ENCODE measurements around the gene NCAM1.

DNA sequence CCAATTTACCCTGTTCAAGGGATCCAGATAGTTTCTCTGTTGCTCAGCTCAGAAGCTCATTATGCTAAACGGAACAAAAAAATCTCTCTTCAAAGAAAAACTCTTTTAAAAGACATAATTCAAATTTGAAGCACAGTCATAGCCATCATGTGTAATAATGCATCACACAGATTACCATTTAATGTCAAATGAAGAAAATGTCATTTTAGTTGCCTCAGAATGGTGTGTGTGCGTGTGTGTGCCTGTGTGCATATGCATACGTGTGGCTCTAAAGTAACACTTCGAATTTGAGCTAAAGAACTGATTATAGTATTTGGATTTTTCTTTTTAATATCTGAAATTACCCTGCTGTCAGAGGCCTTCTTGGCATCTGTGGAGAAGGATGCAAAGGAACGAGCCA, 363.0 kb downstream of the NCAM1 start:
- TF ChIP-seq POLR2A (IDR thresholded peaks at IDR 0.05), result no peak
- TF ChIP-seq, protein P1, sequence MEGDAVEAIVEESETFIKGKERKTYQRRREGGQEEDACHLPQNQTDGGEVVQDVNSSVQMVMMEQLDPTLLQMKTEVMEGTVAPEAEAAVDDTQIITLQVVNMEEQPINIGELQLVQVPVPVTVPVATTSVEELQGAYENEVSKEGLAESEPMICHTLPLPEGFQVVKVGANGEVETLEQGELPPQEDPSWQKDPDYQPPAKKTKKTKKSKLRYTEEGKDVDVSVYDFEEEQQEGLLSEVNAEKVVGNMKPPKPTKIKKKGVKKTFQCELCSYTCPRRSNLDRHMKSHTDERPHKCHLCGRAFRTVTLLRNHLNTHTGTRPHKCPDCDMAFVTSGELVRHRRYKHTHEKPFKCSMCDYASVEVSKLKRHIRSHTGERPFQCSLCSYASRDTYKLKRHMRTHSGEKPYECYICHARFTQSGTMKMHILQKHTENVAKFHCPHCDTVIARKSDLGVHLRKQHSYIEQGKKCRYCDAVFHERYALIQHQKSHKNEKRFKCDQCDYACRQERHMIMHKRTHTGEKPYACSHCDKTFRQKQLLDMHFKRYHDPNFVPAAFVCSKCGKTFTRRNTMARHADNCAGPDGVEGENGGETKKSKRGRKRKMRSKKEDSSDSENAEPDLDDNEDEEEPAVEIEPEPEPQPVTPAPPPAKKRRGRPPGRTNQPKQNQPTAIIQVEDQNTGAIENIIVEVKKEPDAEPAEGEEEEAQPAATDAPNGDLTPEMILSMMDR (IDR thresholded peaks at IDR 0.05), result no peak

Data from right lobe of liver (tissue), 4 donors.